K562 (cell line): Measurements from ENCODE around the gene LILRA6. TPM values are rescaled to one million over a fixed set of nuclear protein-coding genes. Genes with fewer than 3 reads are reported as not detected.

ENCODE experiments used
- CCNT2 ChIP-seq: IDR thresholded peaks from 2 replicates; pipeline ENCODE4 v1.6.1; 2011; ENCODE audit warnings: borderline replicate concordance, low read depth, mild to moderate bottlenecking, moderate library complexity, mixed read lengths, low read length; ENCODE audit not compliant: insufficient read length; ENCODE audit errors: extremely low read depth
- HEY1 ChIP-seq: fragments of 250-450 bp; sonication (Bioruptor Pico); IDR thresholded peaks from 2 replicates; pipeline ENCODE4 v1.5.0; 2020; ENCODE audit warnings: mild to moderate bottlenecking, moderate library complexity, borderline replicate concordance
- HMBOX1 ChIP-seq: sonication (generic); IDR thresholded peaks from 2 replicates; pipeline ENCODE4 v1.6.1; 2016
- JUNB ChIP-seq: fragments of 450-650 bp; formaldehyde crosslinking; conservative IDR thresholded peaks from 2 replicates; pipeline ENCODE4 v1.4.0; 2020; ENCODE audit warnings: mild to moderate bottlenecking
- MAFF ChIP-seq: IDR thresholded peaks from 2 replicates; pipeline ENCODE4 v1.6.1; 2012; ENCODE audit warnings: low read length, improper control_type of control experiment
- MXI1 ChIP-seq: IDR thresholded peaks from 2 replicates; pipeline ENCODE4 v1.6.1; 2011; ENCODE audit warnings: low read depth, mild to moderate bottlenecking, improper control_type of control experiment, low read length
- NFE2L1 ChIP-seq: fragments of 450-650 bp; IDR thresholded peaks from 2 replicates; pipeline ENCODE4 v1.6.1; 2016; ENCODE audit warnings: missing genetic modification characterization, low read depth, mild to moderate bottlenecking, missing compliant biosample characterization, moderate library complexity, borderline replicate concordance
- PKNOX1 ChIP-seq: fragments of 450-650 bp; IDR thresholded peaks from 2 replicates; pipeline ENCODE4 v1.6.1; 2016
- RREB1 ChIP-seq: fragments of 250-450 bp; sonication (Bioruptor Pico); IDR thresholded peaks from 2 replicates; pipeline ENCODE4 v1.4.0; 2020
- SMARCE1 ChIP-seq: fragments of 450-650 bp; IDR thresholded peaks from 2 replicates; pipeline ENCODE4 v1.7.1; 2016; ENCODE audit warnings: mild to moderate bottlenecking
- USF1 ChIP-seq: sonication (generic); formaldehyde crosslinking; IDR thresholded peaks from 2 replicates; pipeline ENCODE4 v1.9.0; 2022; ENCODE audit warnings: mild to moderate bottlenecking, missing genetic modification reagents
- ZBTB49 ChIP-seq: sonication (generic); formaldehyde crosslinking; IDR thresholded peaks from 2 replicates; pipeline ENCODE4 v1.8.0; 2022; ENCODE audit warnings: missing genetic modification reagents, mild to moderate bottlenecking, borderline replicate concordance
- ZKSCAN3 ChIP-seq: fragments of 250-450 bp; sonication (Bioruptor Pico); IDR thresholded peaks from 2 replicates; pipeline ENCODE4 v1.4.0; 2020
- ZNF121 ChIP-seq: sonication (generic); formaldehyde crosslinking; conservative IDR thresholded peaks from 2 replicates; pipeline ENCODE4 v1.8.0; 2022; ENCODE audit warnings: missing genetic modification reagents
- ZNF444 ChIP-seq: fragments of 250-450 bp; sonication (Bioruptor Pico); IDR thresholded peaks from 2 replicates; pipeline ENCODE4 v1.4.0; 2020; ENCODE audit warnings: mild to moderate bottlenecking, moderate library complexity
- ZNF589 ChIP-seq: fragments of 200-800 bp; sonication (Bioruptor generic); IDR thresholded peaks from 2 replicates; pipeline ENCODE4 v1.6.1; 2016; ENCODE audit warnings: low read depth, missing genetic modification characterization, missing compliant biosample characterization
- polyA plus RNA-seq, 8 experiments: library from polyadenylated mRNA; depleted of rRNA in 4 of 8; stranded (reverse) in 5 of 8; unstranded in 3 of 8; fragments of >200 nt; fragmentation: Nextera tagmentation in 2 of 8; fragmentation: Illumina TruSeq in 1 of 8; extraction: Ambion mirVana in 2 of 8; extraction: Trizol in 1 of 8; gene quantifications; 2 replicates each; pipeline versions ENCODE4 v1.2.1 to v1.2.3, GENCODE V29; 2011 to 2014; ENCODE audit warnings: inconsistent platforms in 1 of 8, missing spikeins in 1 of 8
- total RNA-seq, 7 experiments: library from RNA; depleted of rRNA in 6 of 7; stranded (reverse); fragments of >200 nt in 6 of 7; fragmentation: Illumina TruSeq in 2 of 7; extraction: Trizol in 2 of 7; gene quantifications; 2 replicates each; pipeline versions ENCODE4 v1.2.1 to v1.2.3, GENCODE V29; 2011 to 2021; ENCODE audit warnings: low replicate concordance in 1 of 7

The LILRA6 gene
- total and polyA plus RNA-seq, 9 of the 15 experiments (the other 6 are each of a cell fraction or from before 2014, with no cell fraction given): 0.03 TPM; not detected in 8

GRCh38 chr19:54207983-54208783, 34.4 kb downstream of the LILRA6 start (continued):
- TF ChIP-seq ZNF589 (CRISPR knock-in tag) (peak; percentile 82; the same call in 1 of the 2 replicates), MAFF (no peak), CCNT2 (peak; percentile 72), ZKSCAN3 (CRISPR knock-in tag) (no peak), JUNB (CRISPR knock-in tag) (no peak), ZBTB49 (CRISPR knock-in tag) (no peak), USF1 (CRISPR knock-in tag) (peak; percentile 93), HMBOX1 (peak; percentile 95), SMARCE1 (peak; percentile 91; the same call in 1 of the 2 replicates), PKNOX1 (0 out of 2 replicates have a peak, but pooled peaks have one; percentile 49), HEY1 (CRISPR knock-in tag) (peak; percentile 25; the same call in 1 of the 2 replicates), RREB1 (CRISPR knock-in tag) (no peak), MXI1 (peak; percentile 71; the same call in 1 of the 2 replicates), ZNF121 (no peak), ZNF444 (0 out of 2 replicates have a peak, but pooled peaks have one; percentile 24), NFE2L1 (tag) (no peak)
